ENCODE measurements around the gene CMIP.
A peak's percentile ranks its signal among the peaks of the same experiment; 100 is the strongest.

CMIP gene

GRCh38 chr16:81469710-81470535, 25.3 kb downstream of the CMIP start:
- in situ Hi-C loops (cut with HindIII; ENCODE audit: low sequenced_read_pairs), result no loop called here
- DNase-seq (ENCODE audit: low read depth, low spot score), result peak; percentile 44
- TF ChIP-seq CTCF (IDR thresholded peaks at IDR 0.05; ENCODE audit: low read depth, low read length), result no peak
- H3K4me3 ChIP-seq (ENCODE audit: low read depth, low read length), result no peak overlapping the region

- DNase-seq (ENCODE audit: low read depth, low spot score), result no peak
- in situ Hi-C loops (cut with HindIII; ENCODE audit: low sequenced_read_pairs), result no loop called here
- no peak overlapping the region for H3K4me3 ChIP-seq (ENCODE audit: low read depth, low read length)
- no peak for TF ChIP-seq CTCF (IDR thresholded peaks at IDR 0.05; ENCODE audit: low read depth, low read length)
These were observed 26.4 kb downstream of the CMIP start for GRCh38 chr16:81470796-81471636.

GRCh38 chr16:81471882-81472281, 27.3 kb downstream of the CMIP start:
- DNase-seq (ENCODE audit: low read depth, low spot score), result no peak
- H3K4me3 ChIP-seq (ENCODE audit: low read depth, low read length), result no peak overlapping the region
- in situ Hi-C loops (cut with HindIII; ENCODE audit: low sequenced_read_pairs), result no loop called here
- TF ChIP-seq CTCF (IDR thresholded peaks at IDR 0.05; ENCODE audit: low read depth, low read length), result no peak

- no peak overlapping the region for H3K4me3 ChIP-seq (ENCODE audit: low read depth, low read length)
- no peak for DNase-seq (ENCODE audit: low read depth, low spot score)
- TF ChIP-seq CTCF (IDR thresholded peaks at IDR 0.05; ENCODE audit: low read depth, low read length), result no peak
- in situ Hi-C loops (cut with HindIII; ENCODE audit: low sequenced_read_pairs), result no loop called here
These were observed 27.8 kb downstream of the CMIP start for GRCh38 chr16:81472391-81472790.

GRCh38 chr16:81473066-81473488, 28.5 kb downstream of the CMIP start:
- peak; percentile 74 for DNase-seq (ENCODE audit: low read depth, low spot score)
- in situ Hi-C loops (cut with HindIII; ENCODE audit: low sequenced_read_pairs), result no loop called here
- H3K4me3 ChIP-seq (ENCODE audit: low read depth, low read length), result no peak overlapping the region
- TF ChIP-seq CTCF (IDR thresholded peaks at IDR 0.05; ENCODE audit: low read depth, low read length), result no peak

GRCh38 chr16:81473558-81473957, 28.9 kb downstream of the CMIP start:
- H3K4me3 ChIP-seq (ENCODE audit: low read depth, low read length), result no peak overlapping the region
- DNase-seq (ENCODE audit: low read depth, low spot score), result peak; percentile 66
- no peak for TF ChIP-seq CTCF (IDR thresholded peaks at IDR 0.05; ENCODE audit: low read depth, low read length)
- in situ Hi-C loops (cut with HindIII; ENCODE audit: low sequenced_read_pairs), result no loop called here
